ENCODE results near the gene LRBA. TPM values are rescaled to one million over a fixed set of nuclear protein-coding genes. Genes with fewer than 3 reads are reported as not detected.

The LRBA gene
- total and polyA plus RNA-seq, 4 donors, result 11.8 to 149 (median 34.2) TPM

DNA sequence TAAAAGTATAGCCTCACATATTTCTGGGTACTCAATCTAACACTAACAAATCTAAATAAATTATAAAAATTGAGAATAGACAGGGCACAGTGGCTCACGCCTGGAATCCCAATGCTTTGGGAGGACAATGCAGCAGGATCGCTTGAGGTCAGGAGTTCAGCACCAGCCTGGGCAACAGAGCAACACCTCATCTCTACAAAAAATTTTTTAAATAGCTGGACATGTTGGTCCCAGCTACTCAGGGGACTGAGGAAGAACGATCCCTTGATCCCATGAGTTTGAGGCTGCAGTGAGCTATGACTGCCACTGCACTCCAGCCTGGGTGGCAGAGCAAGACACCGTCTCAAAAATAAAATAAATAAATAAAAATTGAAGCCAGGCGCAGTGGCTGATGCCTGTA is 192.7 kb downstream of the LRBA start:
- WGBS, 2 donors, result 92 to 94% methylated on average over 5 of the region's 5 CpGs
- ATAC-seq (ENCODE audit: insufficient read depth, low FRiP score) (no peak), DNase-seq (no peak)
- Histone ChIP-seq H3K4me3 (no peak overlapping the region), H3K27ac (ENCODE audit: low read depth in 1 of 2, low read length in 1 of 2) (no peak overlapping the region), H3K4me1 (ENCODE audit: control insufficient read depth in 5 of 5, insufficient read depth in 5 of 5, low read length in 5 of 5) (peaks cover 0 to 2% (median 0%) of the 10 kb centered on the region in 5 donors), H3K36me3 (ENCODE audit: control insufficient read depth in 4 of 4, insufficient read depth in 4 of 4, low read length in 4 of 4) (peaks cover 0 to 3% (median 0%) of the 10 kb centered on the region in 4 donors), H3K9ac (ENCODE audit: insufficient read depth in 1 of 2, low read length in 2 of 2) (no peak overlapping the region), H3K9me3 (ENCODE audit: control insufficient read depth in 4 of 4, insufficient read depth in 3 of 4, low read length in 3 of 4) (no peaks in the 10 kb centered on the region), H3K27me3 (ENCODE audit: control insufficient read depth in 3 of 3, insufficient read depth in 3 of 3, low read length in 2 of 3) (no peaks in the 10 kb centered on the region)
- no peak for TF ChIP-seq CTCF (IDR thresholded peaks at IDR 0.05; ENCODE audit: control extremely low read depth, extremely low read depth)

DNA sequence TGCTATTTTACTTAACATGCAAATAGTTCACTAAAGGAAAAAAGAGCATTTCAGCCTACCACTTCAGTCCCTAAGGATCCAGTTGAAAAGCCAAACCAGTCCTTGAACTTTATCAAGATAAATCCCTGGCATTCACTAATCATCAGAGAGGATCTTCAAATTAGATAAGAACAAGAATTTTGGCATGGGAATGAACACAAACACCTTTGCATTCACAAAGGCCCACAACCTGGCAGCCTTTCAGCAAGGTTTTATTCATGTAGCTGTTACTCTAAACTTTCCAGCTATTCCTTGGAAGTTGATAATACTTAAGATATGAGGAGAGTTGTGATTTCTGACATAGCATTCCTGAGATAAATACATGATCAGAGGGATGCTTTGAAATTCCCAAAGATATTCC is 193.4 kb downstream of the LRBA start:
- no peaks in the 10 kb centered on the region for H3K9me3 ChIP-seq (ENCODE audit: control insufficient read depth in 4 of 4, insufficient read depth in 3 of 4, low read length in 3 of 4)
- H3K27ac ChIP-seq (ENCODE audit: low read depth in 1 of 2, low read length in 1 of 2), result no peak overlapping the region

DNA sequence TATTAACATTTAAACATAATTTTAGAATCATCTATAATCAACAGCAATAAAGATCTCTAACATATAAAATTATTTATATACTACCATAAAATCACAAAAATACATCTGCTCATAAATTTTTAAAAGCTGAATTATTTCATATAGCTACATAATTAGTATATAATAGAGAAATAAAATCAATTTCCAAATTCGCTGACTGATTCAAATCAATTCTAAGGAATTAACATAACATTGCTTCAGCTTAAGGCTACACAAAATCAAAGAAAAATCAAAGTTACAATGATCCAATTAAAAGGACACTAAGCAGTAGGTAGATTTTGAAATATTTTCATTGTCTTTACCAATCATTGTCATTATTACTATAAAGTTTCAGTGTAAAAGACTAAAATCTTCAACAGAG is 194.7 kb downstream of the LRBA start:
- WGBS, 2 donors, result 98 to 100% methylated on average over 1 of the region's 1 CpG
- no peak for TF ChIP-seq CTCF (IDR thresholded peaks at IDR 0.05; ENCODE audit: control extremely low read depth, extremely low read depth)
- H3K9ac ChIP-seq (ENCODE audit: insufficient read depth in 1 of 2, low read length in 2 of 2), result no peak overlapping the region
- DNase-seq (no peak), ATAC-seq (ENCODE audit: insufficient read depth, low FRiP score) (no peak)
- H3K36me3 ChIP-seq (ENCODE audit: control insufficient read depth in 4 of 4, insufficient read depth in 4 of 4, low read length in 4 of 4), result peaks cover 0 to 2% (median under 1%) of the 10 kb centered on the region in 4 donors
- H3K4me3 ChIP-seq, result no peak overlapping the region
- H3K4me1 ChIP-seq (ENCODE audit: control insufficient read depth in 5 of 5, insufficient read depth in 5 of 5, low read length in 5 of 5), result peaks cover 0 to 2% (median 0%) of the 10 kb centered on the region in 5 donors
- no peak overlapping the region for H3K27ac ChIP-seq (ENCODE audit: low read depth in 1 of 2, low read length in 1 of 2)
- H3K9me3 ChIP-seq (ENCODE audit: control insufficient read depth in 4 of 4, insufficient read depth in 3 of 4, low read length in 3 of 4), result no peaks in the 10 kb centered on the region
- no peaks in the 10 kb centered on the region for H3K27me3 ChIP-seq (ENCODE audit: control insufficient read depth in 3 of 3, insufficient read depth in 3 of 3, low read length in 2 of 3)

More for the DNA sequence above, 193.4 kb downstream of the LRBA start:
- TF ChIP-seq CTCF (IDR thresholded peaks at IDR 0.05; ENCODE audit: control extremely low read depth, extremely low read depth), result no peak
- Histone ChIP-seq H3K4me1 (ENCODE audit: control insufficient read depth in 5 of 5, insufficient read depth in 5 of 5, low read length in 5 of 5) (peaks cover 0 to 2% (median 0%) of the 10 kb centered on the region in 5 donors), H3K27me3 (ENCODE audit: control insufficient read depth in 3 of 3, insufficient read depth in 3 of 3, low read length in 2 of 3) (no peaks in the 10 kb centered on the region), H3K36me3 (ENCODE audit: control insufficient read depth in 4 of 4, insufficient read depth in 4 of 4, low read length in 4 of 4) (peaks cover 0 to 3% (median 0%) of the 10 kb centered on the region in 4 donors), H3K9ac (ENCODE audit: insufficient read depth in 1 of 2, low read length in 2 of 2) (no peak overlapping the region), H3K4me3 (no peak overlapping the region)
- no peak for ATAC-seq (ENCODE audit: insufficient read depth, low FRiP score)
- DNase-seq, result peak in 1 of 3 donors; percentile 26

GRCh38 chr4:150818661-150819060 is 196.4 kb downstream of the LRBA start:
- no peak for TF ChIP-seq CTCF (IDR thresholded peaks at IDR 0.05; ENCODE audit: control extremely low read depth, extremely low read depth)
- no peak for ATAC-seq (ENCODE audit: insufficient read depth, low FRiP score)
- no peak overlapping the region for H3K27ac ChIP-seq (ENCODE audit: low read depth in 1 of 2, low read length in 1 of 2)

More at GRCh38 chr4:150818661-150819060, 196.4 kb downstream of the LRBA start:
- Histone ChIP-seq H3K9me3 (ENCODE audit: control insufficient read depth in 4 of 4, insufficient read depth in 3 of 4, low read length in 3 of 4) (no peaks in the 10 kb centered on the region), H3K9ac (ENCODE audit: insufficient read depth in 1 of 2, low read length in 2 of 2) (no peak overlapping the region), H3K27me3 (ENCODE audit: control insufficient read depth in 3 of 3, insufficient read depth in 3 of 3, low read length in 2 of 3) (no peaks in the 10 kb centered on the region), H3K4me1 (ENCODE audit: control insufficient read depth in 5 of 5, insufficient read depth in 5 of 5, low read length in 5 of 5) (peaks cover 0 to 2% (median 0%) of the 10 kb centered on the region in 5 donors), H3K36me3 (ENCODE audit: control insufficient read depth in 4 of 4, insufficient read depth in 4 of 4, low read length in 4 of 4) (peaks cover 0 to 2% (median 0%) of the 10 kb centered on the region in 4 donors), H3K4me3 (no peak overlapping the region)
- DNase-seq, result no peak
